Dedifferentiated amniotic fluid mesenchymal stem cell (primary cell): ENCODE measurements around the gene CAMK1.

Experiments
- DNase-seq: peaks from one replicate; pipeline ENCODE4 v3.0.0-alpha.2; 2016; ENCODE audit errors: extremely low spot score

Gene CAMK1

DNA sequence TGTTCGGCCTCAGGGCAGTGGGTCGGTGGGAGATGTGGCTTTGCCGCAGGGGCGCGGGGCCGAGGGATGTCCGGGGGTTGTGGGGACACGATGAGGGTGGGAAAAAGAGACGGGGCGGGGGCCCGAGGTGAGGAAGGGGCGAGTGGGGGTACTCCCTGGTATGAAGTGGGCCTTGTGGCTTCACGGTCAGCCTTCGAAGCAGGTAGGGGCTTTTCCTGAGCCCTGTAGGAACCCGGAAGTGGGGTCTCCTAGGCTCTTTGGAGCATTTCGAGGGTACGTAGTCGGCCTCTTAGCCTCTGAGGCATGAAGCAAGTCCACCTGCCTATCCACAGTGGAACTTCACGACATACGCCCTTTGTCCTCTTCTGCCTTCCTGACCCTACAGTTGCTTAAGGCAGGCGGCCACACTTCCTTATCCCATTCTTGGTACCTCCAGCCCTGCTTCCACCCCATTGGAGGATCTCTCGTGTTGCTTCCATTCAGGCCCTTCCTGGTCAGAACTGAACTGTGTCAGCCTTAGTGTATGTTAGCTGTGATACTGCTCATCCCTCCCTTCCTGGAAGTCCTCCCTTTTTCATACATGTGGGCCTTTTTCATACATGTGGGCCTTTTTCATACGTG, 23.5 kb upstream of the CAMK1 start:
- peak; percentile 40 for DNase-seq

DNA sequence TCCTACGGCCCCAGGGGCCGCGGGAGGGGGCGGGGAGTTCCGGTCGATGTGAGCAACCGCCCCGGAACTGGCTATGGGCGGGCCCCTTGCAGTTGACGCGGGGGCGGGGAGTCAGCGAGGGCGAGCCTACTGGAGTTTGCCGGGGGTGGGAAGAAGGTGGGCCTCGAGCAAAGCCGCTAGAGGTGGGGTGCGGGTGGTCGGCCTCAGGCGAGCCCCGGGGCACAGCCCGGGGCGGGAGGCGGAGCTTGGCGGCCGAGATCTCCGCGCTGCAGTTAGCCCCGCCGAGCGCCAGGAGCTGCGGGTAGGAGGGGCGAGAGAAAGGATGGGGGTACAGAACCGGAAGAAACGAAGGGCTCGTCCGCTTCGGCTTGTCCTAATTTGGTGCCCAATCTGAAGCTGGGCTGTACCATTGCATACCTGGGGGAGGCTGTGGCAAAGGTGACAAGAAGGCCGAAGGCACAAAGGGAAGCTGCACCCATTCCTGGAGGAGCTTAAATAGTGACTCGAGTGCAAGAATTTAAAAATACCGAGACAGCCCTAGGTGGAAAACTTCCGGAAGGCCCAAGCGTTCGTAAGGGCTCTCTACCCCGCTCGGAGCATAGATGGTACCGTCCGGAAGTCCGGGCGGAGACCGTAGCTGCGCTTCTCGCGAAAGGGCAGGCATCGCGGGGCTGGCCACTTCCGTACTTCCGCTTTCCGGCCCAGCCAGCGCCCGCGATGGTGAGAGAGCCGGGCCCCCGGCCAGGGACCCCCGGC, 22.8 kb upstream of the CAMK1 start, which contains the start of the genes ARPC4 and TADA3:
Gene ARPC4 (plus strand): TSS at position 678 of the 756 bp plus-strand sequence. CDS start 40 bp downstream, at position 718.
Gene TADA3 (minus strand): TSS at position 69 of the 756 bp plus-strand sequence. CDS start 1,007 bp downstream, outside the sequence.
- DNase-seq = peak; percentile 95

DNA sequence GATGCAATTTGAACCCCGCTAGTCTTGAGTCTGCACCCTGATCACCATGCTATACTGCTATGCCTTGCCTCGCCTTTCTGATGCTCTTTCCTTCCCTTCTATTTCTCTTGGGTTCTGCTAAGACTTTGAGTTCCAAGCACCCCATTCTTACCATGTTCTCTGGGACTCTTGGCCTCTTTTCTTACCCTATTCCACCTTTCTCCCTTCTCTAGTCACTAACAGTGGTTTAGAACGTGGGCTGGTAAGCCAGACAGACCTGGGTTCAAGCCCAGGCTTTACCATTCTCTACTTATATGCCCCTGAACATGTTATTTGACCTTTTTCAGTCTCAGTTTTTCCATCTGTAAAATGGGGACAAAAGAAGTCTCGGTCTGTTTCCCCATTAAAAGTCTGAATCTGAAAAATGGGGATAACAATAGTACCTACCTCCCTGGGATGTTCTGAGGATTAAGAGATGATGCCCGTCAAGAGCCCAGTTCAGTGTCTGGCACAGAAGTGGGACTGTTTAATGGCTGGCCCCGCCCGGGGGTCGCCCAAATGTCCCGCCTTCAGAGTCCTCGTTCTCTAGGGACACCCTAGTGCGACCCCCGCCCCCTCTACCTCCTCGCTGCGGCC, 22.1 kb upstream of the CAMK1 start:
- DNase-seq = no peak

DNA sequence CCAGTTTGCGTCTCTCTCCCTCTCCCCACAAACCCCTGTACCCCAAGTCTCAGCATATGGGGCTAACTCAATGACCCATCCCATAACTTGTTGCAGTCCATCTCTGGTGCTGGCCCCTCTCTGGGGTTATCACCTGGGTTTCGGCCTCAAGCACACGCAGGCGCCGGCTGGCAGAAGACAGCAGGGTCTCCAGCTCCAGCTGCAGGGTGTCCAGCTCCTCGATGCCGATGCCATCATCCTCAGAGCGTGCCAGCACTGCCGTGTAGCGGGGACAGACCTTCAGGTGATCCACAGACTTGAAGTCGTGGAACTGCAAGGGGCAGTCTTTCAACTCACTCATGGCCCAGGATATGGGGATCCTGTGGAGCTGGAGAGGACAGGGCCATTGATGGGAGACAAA, 21.4 kb upstream of the CAMK1 start:
- no peak for DNase-seq

DNA sequence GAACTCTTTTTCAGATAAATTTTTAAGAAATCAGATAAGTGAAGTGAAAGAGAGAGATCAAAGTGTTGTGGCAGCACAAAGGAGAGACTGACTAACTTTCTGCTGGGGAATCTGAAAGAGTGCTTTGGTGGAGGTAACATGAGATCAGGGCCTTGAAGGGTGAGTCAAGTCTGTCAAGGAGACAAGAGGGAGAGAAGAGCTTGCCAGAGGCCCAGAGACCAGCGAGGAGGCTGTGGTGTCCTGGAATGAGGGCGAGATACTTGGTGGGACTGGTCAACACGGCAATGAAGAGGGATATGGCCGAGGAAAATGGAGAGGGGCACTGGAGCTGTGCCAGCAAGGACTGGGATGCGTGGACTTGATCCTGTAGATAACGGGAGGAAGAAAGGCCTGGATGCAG, 18.0 kb upstream of the CAMK1 start:
- DNase-seq = no peak

DNA sequence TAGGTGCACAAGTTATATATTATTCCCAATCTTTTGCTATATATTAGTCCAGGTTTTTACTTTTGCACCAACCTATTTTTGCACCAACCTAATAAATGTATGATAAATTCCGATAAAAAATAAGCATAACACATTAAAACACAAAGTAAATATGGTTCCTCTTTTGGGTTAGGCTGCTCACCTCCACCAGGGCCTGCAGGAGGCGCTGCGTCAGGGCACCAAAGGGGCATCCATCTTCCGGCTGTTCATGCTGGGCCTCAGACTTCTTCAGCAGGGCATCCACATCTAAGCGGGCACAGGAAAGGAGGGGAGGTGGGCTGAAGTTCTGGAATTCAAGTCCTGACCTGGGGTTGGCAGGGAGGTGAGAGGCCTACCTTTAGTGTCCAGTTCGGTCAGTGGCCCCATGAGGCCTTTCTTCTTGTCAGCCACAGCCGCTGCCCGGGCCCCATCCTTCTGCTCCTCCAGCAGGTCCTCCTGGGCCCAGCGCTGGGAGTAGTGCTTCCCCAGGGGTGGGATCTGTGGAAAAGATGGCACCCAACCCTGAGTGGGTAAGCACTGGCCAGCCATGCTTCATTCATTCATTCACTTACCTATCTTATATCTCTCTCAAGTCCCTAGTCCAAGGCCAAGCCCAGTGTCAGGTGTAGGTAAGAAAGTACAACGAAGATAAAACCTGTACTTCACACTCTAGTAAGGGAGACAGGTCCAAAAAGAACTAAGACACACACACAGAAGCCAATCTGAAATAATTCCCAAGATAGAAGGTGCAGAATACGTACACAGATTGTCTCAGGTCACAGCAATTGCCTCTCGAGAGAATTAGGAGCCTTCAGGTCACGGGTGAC, 17.3 kb upstream of the CAMK1 start:
- DNase-seq = no peak

DNA sequence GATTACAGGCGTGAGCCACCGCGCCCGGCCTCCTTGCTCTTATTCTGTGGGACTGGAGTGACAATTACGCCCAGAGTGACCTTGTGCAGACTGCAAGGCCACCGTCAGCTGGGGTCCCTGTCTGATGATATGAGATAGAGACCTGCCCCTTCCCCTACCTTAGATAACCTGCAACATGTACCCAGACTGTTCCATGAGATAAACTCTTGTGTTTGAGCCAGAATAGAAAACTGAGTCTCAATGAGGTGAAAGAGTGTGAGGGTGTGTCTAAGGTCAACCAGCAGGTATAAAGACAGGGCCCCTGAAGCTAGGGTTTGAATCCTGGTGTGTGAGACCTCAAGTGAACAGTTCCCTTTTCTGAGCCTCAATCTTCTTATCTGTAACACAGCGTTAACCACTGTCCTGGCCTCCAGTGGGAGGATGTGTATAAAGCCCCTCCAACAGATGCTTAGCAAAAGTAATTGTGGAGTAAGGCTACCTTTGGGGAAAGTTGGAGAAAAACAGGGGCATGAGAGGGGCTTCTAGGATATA, 16.5 kb upstream of the CAMK1 start:
- DNase-seq = no peak

DNA sequence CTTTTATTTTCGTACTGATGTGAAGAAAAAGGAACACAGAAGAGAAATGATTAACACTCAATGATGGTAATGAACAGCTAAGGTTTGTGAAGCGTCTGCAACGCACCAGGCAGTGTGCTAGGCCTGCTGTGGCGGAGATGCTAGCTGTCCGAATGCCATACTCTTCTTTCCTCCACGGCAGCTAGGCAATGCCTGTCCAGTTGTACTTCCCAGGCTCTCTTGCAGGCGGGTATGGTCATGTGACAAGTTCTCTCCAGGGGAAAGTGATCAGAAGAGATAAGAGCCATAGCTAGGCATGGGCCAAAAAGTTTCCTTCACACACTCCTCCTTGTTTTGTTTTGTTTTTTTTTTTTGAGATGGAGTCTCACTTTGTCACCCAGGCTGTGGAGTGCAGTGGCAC, 15.9 kb upstream of the CAMK1 start:
- no peak for DNase-seq

DNA sequence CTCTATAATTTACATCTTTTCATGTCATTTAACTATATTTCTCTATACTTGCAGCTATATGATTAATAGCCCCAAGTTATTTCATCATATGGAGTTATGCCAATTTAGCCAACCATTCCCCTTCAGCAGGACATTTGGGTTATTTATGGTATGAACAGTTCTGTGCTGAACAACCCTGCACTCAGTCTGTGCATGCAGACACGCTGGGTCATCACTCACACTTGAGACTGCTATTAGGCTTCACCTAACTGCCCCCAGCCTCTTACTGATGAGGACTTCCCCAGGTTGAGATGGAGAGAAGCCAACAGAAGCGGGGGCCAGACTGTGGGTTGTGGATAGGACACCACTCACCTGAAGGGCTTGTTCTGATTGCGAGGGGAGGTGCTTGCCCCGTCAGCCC, 15.2 kb upstream of the CAMK1 start:
- DNase-seq = no peak

DNA sequence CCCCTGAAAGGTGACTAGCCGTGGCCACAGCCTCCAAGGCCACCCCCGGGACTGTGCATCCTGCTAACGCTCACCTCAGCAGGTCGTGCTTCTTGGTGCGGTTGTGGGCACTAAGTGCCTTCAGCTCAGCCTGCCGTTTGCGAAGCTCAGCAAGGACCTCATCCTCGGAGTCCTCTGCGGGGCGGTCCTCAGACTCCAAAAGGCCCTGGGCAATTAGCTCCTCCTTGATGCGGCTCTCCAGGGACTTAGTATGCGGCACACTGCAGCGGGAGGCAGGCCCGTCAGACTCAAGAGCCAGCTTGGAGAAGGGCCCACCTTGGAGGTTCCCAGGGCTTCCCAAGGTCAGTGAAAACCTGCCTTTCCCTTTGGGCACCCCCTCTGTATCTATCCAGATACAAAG, 14.2 kb upstream of the CAMK1 start:
- no peak for DNase-seq

DNA sequence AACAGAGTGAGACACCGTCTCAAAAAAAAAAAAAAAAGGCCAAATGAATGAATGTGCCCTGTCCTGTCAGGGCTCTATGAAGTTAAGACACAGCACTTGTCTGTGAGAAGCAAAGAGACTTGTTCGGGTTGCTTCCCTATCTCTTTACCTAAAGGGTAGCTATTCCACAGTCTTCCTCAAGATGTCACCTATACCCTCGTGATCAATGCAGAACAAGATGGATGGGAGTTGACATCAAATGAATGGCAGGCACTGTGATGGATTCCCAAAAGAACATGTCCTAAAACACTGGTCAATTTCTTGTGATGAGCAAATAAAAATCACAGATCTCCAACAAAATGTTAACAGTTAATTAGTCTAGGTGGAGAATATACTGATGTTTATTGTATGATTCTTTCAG, 13.0 kb upstream of the CAMK1 start:
- DNase-seq = no peak

DNA sequence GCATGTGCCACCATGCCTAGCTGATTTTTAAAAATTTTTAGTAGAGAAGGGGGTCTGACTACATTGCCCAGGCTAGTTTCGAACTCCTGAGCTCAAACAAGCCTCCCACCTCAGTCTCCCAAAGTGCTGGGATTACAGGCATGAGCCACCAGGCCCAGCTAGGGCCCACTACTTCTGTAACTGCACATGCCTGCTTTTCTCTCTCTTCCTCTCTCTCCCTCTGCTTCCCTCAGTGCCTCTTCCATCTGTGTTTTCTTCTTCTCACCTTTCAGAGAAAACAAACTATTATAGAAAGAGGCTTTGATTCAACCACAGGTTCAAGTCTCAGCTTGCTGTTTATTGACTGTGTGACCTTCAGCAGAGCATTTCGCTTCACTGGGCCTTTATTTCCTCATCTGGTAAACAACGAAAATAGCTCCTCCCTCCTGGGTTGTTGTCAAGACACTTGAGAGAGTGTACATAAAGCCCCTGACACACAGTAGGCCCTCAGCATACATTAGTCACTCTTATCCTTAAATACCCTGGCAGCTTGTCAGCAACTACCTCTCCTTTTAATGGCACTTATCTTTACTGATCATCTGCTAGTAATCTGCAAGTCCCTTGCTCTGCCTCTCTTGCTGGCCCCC, 12.3 kb upstream of the CAMK1 start:
- DNase-seq = no peak

DNA sequence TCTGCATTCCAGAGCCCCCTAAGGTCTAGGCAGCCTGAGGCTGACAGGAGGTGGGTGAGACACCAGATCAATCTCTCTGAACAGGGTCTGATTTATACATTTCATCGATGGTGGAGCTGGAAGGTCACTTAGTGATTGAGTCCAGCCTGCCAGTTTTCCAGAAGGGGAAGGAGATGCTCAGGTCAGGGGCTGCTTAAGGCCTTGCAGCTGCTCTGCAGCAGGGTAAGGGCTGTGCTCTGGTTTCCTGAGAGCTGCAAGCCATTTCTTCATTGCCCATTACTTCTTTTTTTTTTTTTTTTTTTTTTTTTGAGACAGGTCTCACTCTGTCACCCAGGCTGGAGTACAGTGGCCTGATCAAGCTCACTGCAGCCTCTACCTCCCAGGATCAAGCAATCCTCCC, 11.8 kb upstream of the CAMK1 start:
- DNase-seq = no peak

DNA sequence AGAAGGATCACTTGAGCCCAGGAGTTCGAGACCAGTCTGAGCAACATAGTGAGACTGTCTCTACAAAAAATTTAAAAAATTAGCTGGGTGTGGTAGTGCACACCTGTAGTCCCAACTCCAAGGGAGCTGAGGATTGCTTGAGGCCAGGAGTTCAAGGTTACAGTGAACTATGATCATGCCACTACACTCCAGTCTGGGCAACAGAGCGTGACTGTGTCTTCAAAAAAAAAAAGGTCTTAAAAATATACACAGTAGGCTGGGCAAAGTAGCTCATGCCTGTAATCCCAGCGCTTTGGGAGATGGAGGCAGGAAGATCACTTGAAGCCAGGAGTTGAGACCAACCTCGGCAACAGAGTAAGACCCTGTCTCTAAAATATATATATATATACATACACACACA, 11.2 kb upstream of the CAMK1 start:
- DNase-seq = no peak

DNA sequence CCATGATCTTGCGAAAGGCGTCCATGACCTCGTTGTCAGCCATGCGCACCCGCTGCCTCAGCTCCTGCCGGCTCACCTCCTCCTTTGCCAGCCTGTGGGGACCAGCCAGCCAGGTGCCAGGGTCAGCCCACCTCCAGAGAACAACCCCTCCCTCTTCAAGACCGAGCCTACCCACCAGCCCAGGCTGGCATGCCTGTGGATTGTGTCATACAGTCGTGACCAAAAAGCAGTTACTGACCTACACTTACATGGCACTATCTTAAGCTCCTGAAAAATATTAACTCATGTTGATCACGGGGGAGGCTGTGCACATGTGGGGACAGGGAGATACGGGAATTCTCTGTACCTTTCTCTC, 10.7 kb upstream of the CAMK1 start:
- no peak for DNase-seq

DNA sequence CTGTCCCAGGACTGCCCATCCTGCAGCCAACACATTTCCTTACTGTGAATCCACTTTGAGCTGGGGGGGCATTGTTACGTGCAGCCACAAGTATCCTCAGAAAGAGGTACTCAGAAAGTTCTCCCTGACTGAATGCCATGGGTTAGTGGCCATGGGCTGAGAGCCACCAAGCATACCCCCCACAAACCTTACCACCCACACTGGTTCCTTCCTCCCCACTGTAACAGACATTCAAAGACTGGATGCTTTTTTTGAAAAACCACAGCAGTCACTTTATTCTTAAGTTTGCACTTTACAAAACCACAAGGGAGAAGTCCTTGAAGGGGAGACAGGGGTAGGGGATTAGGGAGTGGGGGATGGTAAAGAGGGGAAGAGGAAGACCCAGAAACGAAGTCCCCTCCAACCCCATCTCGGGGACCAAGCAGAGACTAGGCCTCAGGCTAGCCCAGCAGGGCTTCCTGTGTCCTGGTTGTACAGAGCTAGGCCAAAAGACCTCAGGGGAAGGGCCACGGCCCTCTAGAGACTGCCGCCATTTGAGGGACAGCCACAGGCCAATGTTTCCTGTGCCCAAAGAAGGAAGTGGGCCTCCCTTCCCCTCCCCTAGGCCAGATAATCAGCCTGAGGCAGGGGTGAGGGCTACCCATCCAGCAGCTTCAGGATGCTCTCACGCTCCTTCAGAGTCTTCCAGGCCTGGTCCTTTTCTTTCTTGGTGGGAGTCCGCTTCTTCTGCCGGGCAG, 10.1 kb upstream of the CAMK1 start:
- no peak for DNase-seq

DNA sequence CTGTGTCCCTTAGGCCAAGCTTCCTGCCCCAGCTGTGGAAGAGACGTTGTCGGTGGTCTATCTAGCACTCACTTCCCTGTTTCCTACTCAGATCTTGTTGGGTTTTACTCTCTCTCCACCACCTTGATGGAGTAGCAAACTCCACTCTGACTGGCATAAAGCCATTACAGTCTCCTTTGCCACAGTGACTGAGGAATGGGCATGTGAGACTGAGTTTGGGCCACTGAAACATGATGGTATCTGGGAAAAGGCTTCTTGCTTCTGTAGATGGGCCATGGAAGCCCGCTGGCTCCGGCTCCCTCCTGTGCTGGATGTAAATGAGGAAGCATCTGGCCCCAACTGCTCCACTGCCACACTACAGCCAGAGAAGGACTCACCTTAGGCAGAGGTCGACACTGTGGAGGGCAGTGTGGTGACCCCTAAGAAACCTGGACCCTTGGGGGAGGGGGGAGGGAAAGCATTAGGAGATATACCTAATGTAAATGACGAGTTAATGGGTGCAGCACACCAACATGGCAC, 9.4 kb upstream of the CAMK1 start:
- no peak for DNase-seq

DNA sequence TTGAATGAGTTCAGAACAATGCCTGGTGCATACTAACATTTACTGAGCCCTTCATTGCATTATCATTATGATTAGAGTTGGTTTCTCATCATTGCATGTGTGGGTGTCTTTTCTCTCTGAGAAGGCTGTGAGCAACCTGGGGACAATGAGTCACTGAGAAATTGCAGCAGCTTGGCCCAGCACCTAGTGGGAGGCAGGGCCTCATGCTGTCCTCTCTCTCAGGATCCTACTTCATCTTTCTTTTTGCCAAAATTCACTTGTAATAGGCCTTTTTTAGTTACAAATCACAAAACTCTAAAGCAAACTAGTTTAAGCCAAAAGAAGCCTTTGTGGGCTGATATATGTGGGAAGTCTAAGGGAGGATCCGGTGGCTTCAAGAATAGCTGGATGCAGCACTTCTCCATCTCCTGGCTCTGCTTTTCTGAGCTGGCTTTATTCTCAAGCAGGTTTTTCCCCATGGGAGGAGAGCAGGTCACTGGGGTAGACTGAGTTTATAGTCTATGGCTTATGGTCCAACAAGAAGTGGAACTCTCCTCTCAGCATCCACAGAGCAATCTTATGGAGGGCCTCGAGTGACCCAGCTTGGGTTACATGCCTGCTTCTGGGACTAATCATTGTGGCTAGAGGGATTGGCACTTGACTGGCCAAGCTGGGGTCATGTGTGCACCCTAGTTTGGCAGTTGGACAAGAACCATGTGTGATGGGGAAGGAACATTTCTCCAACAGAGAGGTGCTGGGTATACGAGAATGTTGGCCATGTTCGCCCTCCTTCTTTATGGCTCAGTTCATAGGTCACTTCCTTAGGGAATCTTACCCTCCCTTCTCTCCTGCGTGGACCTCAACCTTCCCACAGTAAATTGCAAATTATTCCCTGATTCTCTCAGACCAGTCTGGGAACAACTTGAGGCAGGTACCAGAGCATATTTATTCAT, 8.7 kb upstream of the CAMK1 start:
- DNase-seq = peak; percentile 59

DNA sequence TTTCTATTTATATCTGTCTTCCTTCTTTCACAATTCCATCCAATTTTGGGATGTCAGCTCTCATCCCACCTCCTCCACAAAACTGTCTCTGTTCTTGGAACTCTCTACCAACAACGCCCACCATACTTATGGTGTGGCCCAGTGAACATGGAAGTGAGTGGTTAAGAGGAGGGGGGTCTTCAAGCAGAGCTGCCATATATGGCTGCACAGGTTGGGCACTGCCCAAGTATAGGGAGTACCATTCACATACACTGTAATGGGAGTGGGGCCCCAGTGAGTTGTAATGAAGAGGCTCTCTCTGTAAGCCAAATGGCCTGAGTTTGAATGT, 7.9 kb upstream of the CAMK1 start:
- no peak for DNase-seq
